Body of pancreas (tissue), 4 donors: ENCODE data around the gene PTPRM.

ENCODE experiments used
- CTCF ChIP-seq, 7 experiments: fragments of 450-650 bp in 4 of 7; fragments of 200-600 bp in 3 of 7; sonication (generic) in 3 of 7; IDR thresholded peaks; one replicate each; pipeline ENCODE4 v1.5.1; 2016 to 2019; ENCODE audit warnings: antibody characterized with exemption in 7 of 7
- POLR2A ChIP-seq, 3 donors: fragments of 450-650 bp; IDR thresholded peaks; one replicate each; pipeline ENCODE4 v1.6.1; 2016; ENCODE audit warnings: antibody characterized with exemption in 3 of 3, mild to moderate bottlenecking in 2 of 3

GRCh38 chr18:7544686-7545085 lies 22.4 kb upstream of the PTPRM start:
- TF ChIP-seq POLR2A (IDR thresholded peaks at IDR 0.05), result no peak
- no peak for TF ChIP-seq CTCF (IDR thresholded peaks at IDR 0.05)
